Kidney capillary endothelial cell (primary cell): Measurements from ENCODE around the gene ZNF133.
A peak's percentile ranks its signal among the peaks of the same experiment; 100 is the strongest.
"Not testable (repeated sequence)": the region's sequence is repeated elsewhere in the genome, so short reads cannot be mapped to it uniquely, and the experiment has no call there.

ENCODE experiments used
- DNase-seq: peaks from one replicate; pipeline ENCODE4 v3.0.0-alpha.2; 2018; ENCODE audit warnings: low spot score

Gene ZNF133

GRCh38 chr20:18284805-18285533 lies 3.4 kb upstream of the ZNF133 start:
- DNase-seq, result no peak

- DNase-seq, result no peak
Observed at GRCh38 chr20:18287546-18287914, 797 bp upstream of the ZNF133 start.

GRCh38 chr20:18288749-18289267 lies 481 bp downstream of the ZNF133 start:
- DNase-seq, result no peak

- DNase-seq, result no peak
Observed at GRCh38 chr20:18289306-18289705, 979 bp downstream of the ZNF133 start.

- DNase-seq, result no peak
Observed at GRCh38 chr20:18299364-18299763, 11.0 kb downstream of the ZNF133 start.

- DNase-seq, result no peak
Observed at GRCh38 chr20:18304618-18305017, 16.3 kb downstream of the ZNF133 start.

- DNase-seq, result no peak
Observed at GRCh38 chr20:18307301-18307700, 19.0 kb downstream of the ZNF133 start.

GRCh38 chr20:18310051-18310450 lies 21.7 kb downstream of the ZNF133 start:
- DNase-seq, result no peak

- DNase-seq, result no peak
Observed at GRCh38 chr20:18310592-18310991, 22.3 kb downstream of the ZNF133 start.

GRCh38 chr20:18312723-18313122 lies 24.4 kb downstream of the ZNF133 start:
- no peak for DNase-seq

- no peak for DNase-seq
Observed at GRCh38 chr20:18313411-18313810, 25.1 kb downstream of the ZNF133 start.

GRCh38 chr20:18314786-18315406 lies 26.6 kb downstream of the ZNF133 start:
- peak; percentile 24 for DNase-seq

GRCh38 chr20:18316166-18316565 lies 27.8 kb downstream of the ZNF133 start:
- DNase-seq, result no peak

- no peak for DNase-seq
Observed at GRCh38 chr20:18321316-18321715, 33.0 kb downstream of the ZNF133 start.

GRCh38 chr20:18321976-18322950 lies 33.9 kb downstream of the ZNF133 start:
- no peak for DNase-seq

GRCh38 chr20:18323705-18324104 lies 35.4 kb downstream of the ZNF133 start:
- DNase-seq, result no peak

- no peak for DNase-seq
Observed at GRCh38 chr20:18324596-18325089, 36.3 kb downstream of the ZNF133 start.

- no peak for DNase-seq
Observed at GRCh38 chr20:18326990-18327389, 38.7 kb downstream of the ZNF133 start.

- DNase-seq, result no peak
Observed at GRCh38 chr20:18331694-18332093, 43.4 kb downstream of the ZNF133 start.

- DNase-seq, result not testable (repeated sequence)
Observed at GRCh38 chr20:18349749-18350148, 61.4 kb downstream of the ZNF133 start.

- no peak for DNase-seq
Observed at GRCh38 chr20:18359854-18360253, 71.5 kb downstream of the ZNF133 start.

GRCh38 chr20:18360635-18361034 lies 72.3 kb downstream of the ZNF133 start:
- no peak for DNase-seq
